HG03066 (cell line): Measurements from ENCODE around the gene PBXIP1.
"Not testable (repeated sequence)": the region's sequence is repeated elsewhere in the genome, so short reads cannot be mapped to it uniquely, and the experiment has no call there.

Experiments used
- ATAC-seq: cut with Tn5 transposase; IDR thresholded peaks from one replicate; pipeline ENCODE4 v1.9.1; 2021; ENCODE audit warnings: low read depth; ENCODE audit not compliant: unreplicated experiment

Gene PBXIP1

GRCh38 chr1:154994591-154994990 is 38.7 kb upstream of the PBXIP1 start:
- ATAC-seq = no peak

GRCh38 chr1:154994269-154994587 is 38.3 kb upstream of the PBXIP1 start:
- no peak for ATAC-seq

- ATAC-seq = no peak
Observed at GRCh38 chr1:154993572-154994268, 37.8 kb upstream of the PBXIP1 start, which contains the start of gene LENEP. Gene LENEP, plus strand, starts transcription at chr1:154993586. Its CDS starts 22 bp downstream, at chr1:154993608.

- ATAC-seq = no peak
Observed at GRCh38 chr1:154992721-154993571, 37.0 kb upstream of the PBXIP1 start.

- no peak for ATAC-seq
Observed at GRCh38 chr1:154990276-154990675, 34.4 kb upstream of the PBXIP1 start.

- no peak for ATAC-seq
Observed at GRCh38 chr1:154989195-154989860, 33.4 kb upstream of the PBXIP1 start.

GRCh38 chr1:154988058-154988954 is 32.4 kb upstream of the PBXIP1 start:
- no peak for ATAC-seq

- ATAC-seq = no peak
Observed at GRCh38 chr1:154987326-154987725, 31.4 kb upstream of the PBXIP1 start.

- ATAC-seq = not testable (repeated sequence)
Observed at GRCh38 chr1:154986736-154987135, 30.8 kb upstream of the PBXIP1 start.

GRCh38 chr1:154983776-154984466 is 28.0 kb upstream of the PBXIP1 start:
- ATAC-seq = no peak

- ATAC-seq = peak; percentile 99
Observed at GRCh38 chr1:154982897-154983648, 27.2 kb upstream of the PBXIP1 start, which contains the start of gene FLAD1. Gene FLAD1, plus strand, starts transcription at chr1:154983344. Its CDS starts 351 bp downstream, at chr1:154983695.

GRCh38 chr1:154982341-154982740 is 26.4 kb upstream of the PBXIP1 start:
- no peak for ATAC-seq

- ATAC-seq = no peak
Observed at GRCh38 chr1:154978360-154978759, 22.5 kb upstream of the PBXIP1 start.

GRCh38 chr1:154977762-154978161 is 21.9 kb upstream of the PBXIP1 start:
- ATAC-seq = not testable (repeated sequence)

- no peak for ATAC-seq
Observed at GRCh38 chr1:154975409-154976059, 19.6 kb upstream of the PBXIP1 start.

- peak; percentile 36 for ATAC-seq
Observed at GRCh38 chr1:154974808-154975408, 19.0 kb upstream of the PBXIP1 start.

GRCh38 chr1:154974102-154974807 is 18.4 kb upstream of the PBXIP1 start, which contains the start of gene CKS1B:
Gene CKS1B, plus strand, starts transcription at chr1:154974681. Its CDS starts 65 bp downstream, at chr1:154974746.
- ATAC-seq = peak; percentile 62
